Vagina (tissue), 2 donors: ENCODE data around the gene APOL1.

Experiments used
- POLR2A ChIP-seq, 2 donors: fragments of 450-650 bp; IDR thresholded peaks; one replicate each; pipeline ENCODE4 v1.6.1; 2017; ENCODE audit warnings: antibody characterized with exemption in 2 of 2, mild to moderate bottlenecking in 2 of 2, moderate library complexity in 2 of 2
- POLR2AphosphoS5 ChIP-seq, 2 donors: sonication (generic); formaldehyde crosslinking; IDR thresholded peaks; one replicate each; pipeline ENCODE4 v1.9.0; 2017; ENCODE audit warnings: antibody characterized with exemption in 2 of 2, mild to moderate bottlenecking in 2 of 2, low read depth in 1 of 2; ENCODE audit not compliant: insufficient read depth in 1 of 2
- TF ChIP-seq, protein P1 (sequence below), 3 experiments: fragments of 450-650 bp in 2 of 3; fragments of 200-600 bp in 1 of 3; sonication (generic) in 1 of 3; IDR thresholded peaks; one replicate each; pipeline ENCODE4 v1.5.1; 2017 to 2019; ENCODE audit warnings: antibody characterized with exemption in 3 of 3, mild to moderate bottlenecking in 2 of 3, moderate library complexity in 2 of 3

GRCh38 chr22:36249160-36249559 lies 3.8 kb upstream of the APOL1 start:
- TF ChIP-seq, protein P1, sequence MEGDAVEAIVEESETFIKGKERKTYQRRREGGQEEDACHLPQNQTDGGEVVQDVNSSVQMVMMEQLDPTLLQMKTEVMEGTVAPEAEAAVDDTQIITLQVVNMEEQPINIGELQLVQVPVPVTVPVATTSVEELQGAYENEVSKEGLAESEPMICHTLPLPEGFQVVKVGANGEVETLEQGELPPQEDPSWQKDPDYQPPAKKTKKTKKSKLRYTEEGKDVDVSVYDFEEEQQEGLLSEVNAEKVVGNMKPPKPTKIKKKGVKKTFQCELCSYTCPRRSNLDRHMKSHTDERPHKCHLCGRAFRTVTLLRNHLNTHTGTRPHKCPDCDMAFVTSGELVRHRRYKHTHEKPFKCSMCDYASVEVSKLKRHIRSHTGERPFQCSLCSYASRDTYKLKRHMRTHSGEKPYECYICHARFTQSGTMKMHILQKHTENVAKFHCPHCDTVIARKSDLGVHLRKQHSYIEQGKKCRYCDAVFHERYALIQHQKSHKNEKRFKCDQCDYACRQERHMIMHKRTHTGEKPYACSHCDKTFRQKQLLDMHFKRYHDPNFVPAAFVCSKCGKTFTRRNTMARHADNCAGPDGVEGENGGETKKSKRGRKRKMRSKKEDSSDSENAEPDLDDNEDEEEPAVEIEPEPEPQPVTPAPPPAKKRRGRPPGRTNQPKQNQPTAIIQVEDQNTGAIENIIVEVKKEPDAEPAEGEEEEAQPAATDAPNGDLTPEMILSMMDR (IDR thresholded peaks at IDR 0.05), result no peak
- TF ChIP-seq POLR2A (IDR thresholded peaks at IDR 0.05), result no peak
- TF ChIP-seq POLR2AphosphoS5 (IDR thresholded peaks at IDR 0.05; ENCODE audit: insufficient read depth in 1 of 2, low read depth in 1 of 2), result no peak
